ENCODE measurements around the gene NOTCH4. TPM values are rescaled to one million over a fixed set of nuclear protein-coding genes. Genes with fewer than 3 reads are reported as not detected.

Gene NOTCH4
- total RNA-seq, 4 donors from 2014 or later: 15.1 to 208 (median 49.7) TPM

GRCh38 chr6:32183483-32184083, 40.3 kb downstream of the NOTCH4 start:
- ATAC-seq (ENCODE audit: low FRiP score): no peak
- DNase-seq (ENCODE audit: low spot score): no peak
- TF ChIP-seq CTCF (IDR thresholded peaks at IDR 0.05): no peak

GRCh38 chr6:32183030-32183429, 40.8 kb downstream of the NOTCH4 start:
- TF ChIP-seq CTCF (IDR thresholded peaks at IDR 0.05): no peak
- DNase-seq (ENCODE audit: low spot score) (no peak), ATAC-seq (ENCODE audit: low FRiP score) (no peak)

GRCh38 chr6:32182555-32182981, 41.3 kb downstream of the NOTCH4 start:
- no peak for ATAC-seq (ENCODE audit: low FRiP score)
- no peak for TF ChIP-seq CTCF (IDR thresholded peaks at IDR 0.05)
- no peak for DNase-seq (ENCODE audit: low spot score)

GRCh38 chr6:32181915-32182529, 41.8 kb downstream of the NOTCH4 start:
- ATAC-seq (ENCODE audit: low FRiP score): no peak
- no peak for DNase-seq (ENCODE audit: low spot score)
- TF ChIP-seq CTCF (IDR thresholded peaks at IDR 0.05): no peak

- ATAC-seq (ENCODE audit: low FRiP score): no peak
- DNase-seq (ENCODE audit: low spot score): no peak
- TF ChIP-seq CTCF (IDR thresholded peaks at IDR 0.05): no peak
These were observed 42.6 kb downstream of the NOTCH4 start for GRCh38 chr6:32181148-32181702.

- ATAC-seq (ENCODE audit: low FRiP score): no peak
- DNase-seq (ENCODE audit: low spot score): no peak
- no peak for TF ChIP-seq CTCF (IDR thresholded peaks at IDR 0.05)
These were observed 44.0 kb downstream of the NOTCH4 start for GRCh38 chr6:32179766-32180405.
